ENCODE measurements around the gene KDM3A. TPM values are rescaled to one million over a fixed set of nuclear protein-coding genes. Genes with fewer than 3 reads are reported as not detected.

KDM3A gene
- total and polyA plus RNA-seq, 2 of the 8 experiments (the other 6 are each of a cell fraction or from before 2014, with no cell fraction given): 15.8 to 29.2 TPM

DNA sequence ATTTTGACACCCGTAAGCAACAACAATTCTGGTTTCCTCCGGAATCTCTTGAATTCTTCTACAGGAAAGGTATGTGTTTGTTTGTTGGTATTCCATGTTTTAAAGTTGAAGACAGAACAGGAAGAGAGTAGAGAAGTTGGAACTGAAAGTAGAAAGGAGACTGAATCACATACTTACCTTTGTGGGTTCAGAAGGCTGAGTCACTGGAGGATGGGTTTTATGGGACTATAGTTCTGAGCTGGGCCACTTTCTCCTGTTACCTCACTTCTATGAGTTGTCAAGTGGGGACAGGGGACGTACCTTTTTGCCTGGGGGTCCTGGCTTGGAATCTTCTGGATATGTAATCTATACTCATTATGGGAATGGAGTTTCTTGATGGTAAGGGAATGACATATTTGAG is 40.9 kb downstream of the KDM3A start:
- no peak overlapping the region for H3K4me2 ChIP-seq (ENCODE audit: insufficient read depth in 1 of 2, low read depth in 2 of 2, low read length in 2 of 2)
- no peak overlapping the region for H3K18ac ChIP-seq (ENCODE audit: extremely low read depth, low read length)
- H3K36me3 ChIP-seq (ENCODE audit: control insufficient read depth in 2 of 4, insufficient read depth in 4 of 4, low read length in 3 of 4): peaks cover 16 to 87% (median 55%) of the 10 kb centered on the region in 4 experiments
- peaks cover 0 to 3% of the 10 kb centered on the region in 2 experiments for H4K20me1 ChIP-seq (replicated peaks in 1 of 2; ENCODE audit: control insufficient read depth in 1 of 2, insufficient read depth in 2 of 2, low read length in 2 of 2)
- no peak overlapping the region for H4K91ac ChIP-seq (replicated peaks; ENCODE audit: insufficient read length, low read length)
- no peak overlapping the region for H2BK15ac ChIP-seq (ENCODE audit: low read length)
- no peak overlapping the region for H3K27ac ChIP-seq (ENCODE audit: low read depth, low read length)
- H3K79me2 ChIP-seq (ENCODE audit: control insufficient read depth in 1 of 2, insufficient read depth in 2 of 2, low read length in 2 of 2): no peaks in the 10 kb centered on the region
- no peak overlapping the region for H2BK20ac ChIP-seq (ENCODE audit: low read length)
- no peaks in the 10 kb centered on the region for H3K79me1 ChIP-seq (ENCODE audit: low read depth, low read length)
- H2BK12ac ChIP-seq (ENCODE audit: low read depth, low read length): no peak overlapping the region
- no peaks in the 10 kb centered on the region for H3K9me3 ChIP-seq (ENCODE audit: insufficient read depth in 2 of 2, low read depth in 1 of 2, low read length in 1 of 2)
- no peak overlapping the region for H2AFZ ChIP-seq (ENCODE audit: low read length)
- DNase-seq (ENCODE audit: low read depth in 1 of 2, low spot score in 2 of 2): no peak
- H2BK120ac ChIP-seq (replicated peaks; ENCODE audit: low read depth, low read length): no peak overlapping the region
- H3K23ac ChIP-seq (ENCODE audit: insufficient read length): no peak overlapping the region
- H4K8ac ChIP-seq (ENCODE audit: extremely low read depth, insufficient read depth, low read length): no peak overlapping the region
- FAIRE-seq: no peak
- CTCF ChIA-PET (ENCODE audit: partially characterized antibody): no interaction called here
- H2BK5ac ChIP-seq (ENCODE audit: low read depth, low read length): no peak overlapping the region
- no peak overlapping the region for H4K5ac ChIP-seq (ENCODE audit: insufficient read length, low read depth, low read length)
- H3K4me1 ChIP-seq (replicated peaks in 1 of 4; ENCODE audit: control insufficient read depth in 3 of 4, insufficient read depth in 4 of 4, low read length in 3 of 4): no peaks in the 10 kb centered on the region
- H3K27me3 ChIP-seq (replicated peaks in 1 of 4; ENCODE audit: control insufficient read depth in 3 of 4, extremely low read depth in 1 of 4, insufficient read depth in 3 of 4, low read length in 3 of 4): no peaks in the 10 kb centered on the region
- no peak overlapping the region for H3K56ac ChIP-seq (replicated peaks; ENCODE audit: insufficient read length, low read depth, low read length)
- no peak overlapping the region for H3K4ac ChIP-seq (replicated peaks; ENCODE audit: insufficient read length, low read depth, low read length)
- H3K9ac ChIP-seq (replicated peaks in 1 of 4; ENCODE audit: extremely low read depth in 1 of 4, low read depth in 3 of 4, low read length in 3 of 4): no peak overlapping the region
- H3K14ac ChIP-seq (ENCODE audit: insufficient read length): no peak overlapping the region
- POLR2A ChIA-PET (ENCODE audit: partially characterized antibody): no interaction called here
- H2AK5ac ChIP-seq (ENCODE audit: low read depth, low read length): no peak overlapping the region
- H3K23me2 ChIP-seq (ENCODE audit: low read depth, low read length): no peaks in the 10 kb centered on the region
- H3K4me3 ChIP-seq (ENCODE audit: extremely low read depth in 1 of 4, insufficient read depth in 2 of 4, low read depth in 3 of 4, low read length in 4 of 4): no peak overlapping the region
- TF ChIP-seq RBBP5 (IDR thresholded peaks at IDR 0.05; ENCODE audit: borderline replicate concordance, low read depth, low read length): no peak
- TF ChIP-seq POU5F1 (IDR thresholded peaks at IDR 0.05; ENCODE audit: low read depth, low read length): no peak
- no peak for TF ChIP-seq POLR2A (IDR thresholded peaks at IDR 0.05; ENCODE audit: control extremely low read depth in 1 of 2, low read depth in 2 of 2, low read length in 2 of 2)
- no peak for TF ChIP-seq SIRT6 (IDR thresholded peaks at IDR 0.05; ENCODE audit: low read length)
- TF ChIP-seq KDM5A (IDR thresholded peaks at IDR 0.05; ENCODE audit: low read length): no peak
- TF ChIP-seq ASH2L (IDR thresholded peaks at IDR 0.05; ENCODE audit: low read length): no peak
- WGBS, 2 experiments (ENCODE audit: extremely low coverage in 1 of 2, insufficient coverage in 1 of 2, insufficient read length in 1 of 2, insufficient replicate concordance in 2 of 2, low coverage in 1 of 2, low lambda C conversion rate in 2 of 2, missing lambda C conversion rate in 1 of 2): 94% methylated on average over 3 of the region's 3 CpGs; no CpG with 5 or more reads in 1 of the 2 experiments
